Measurements from ENCODE around the gene IGFBP4.

GRCh38 chr17:40412880-40413279, 30.4 kb upstream of the IGFBP4 start:
- TF ChIP-seq, protein P1, sequence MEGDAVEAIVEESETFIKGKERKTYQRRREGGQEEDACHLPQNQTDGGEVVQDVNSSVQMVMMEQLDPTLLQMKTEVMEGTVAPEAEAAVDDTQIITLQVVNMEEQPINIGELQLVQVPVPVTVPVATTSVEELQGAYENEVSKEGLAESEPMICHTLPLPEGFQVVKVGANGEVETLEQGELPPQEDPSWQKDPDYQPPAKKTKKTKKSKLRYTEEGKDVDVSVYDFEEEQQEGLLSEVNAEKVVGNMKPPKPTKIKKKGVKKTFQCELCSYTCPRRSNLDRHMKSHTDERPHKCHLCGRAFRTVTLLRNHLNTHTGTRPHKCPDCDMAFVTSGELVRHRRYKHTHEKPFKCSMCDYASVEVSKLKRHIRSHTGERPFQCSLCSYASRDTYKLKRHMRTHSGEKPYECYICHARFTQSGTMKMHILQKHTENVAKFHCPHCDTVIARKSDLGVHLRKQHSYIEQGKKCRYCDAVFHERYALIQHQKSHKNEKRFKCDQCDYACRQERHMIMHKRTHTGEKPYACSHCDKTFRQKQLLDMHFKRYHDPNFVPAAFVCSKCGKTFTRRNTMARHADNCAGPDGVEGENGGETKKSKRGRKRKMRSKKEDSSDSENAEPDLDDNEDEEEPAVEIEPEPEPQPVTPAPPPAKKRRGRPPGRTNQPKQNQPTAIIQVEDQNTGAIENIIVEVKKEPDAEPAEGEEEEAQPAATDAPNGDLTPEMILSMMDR (IDR thresholded peaks at IDR 0.05), result no peak
- TF ChIP-seq POLR2AphosphoS5 (IDR thresholded peaks at IDR 0.05), result no peak
- TF ChIP-seq EP300 (IDR thresholded peaks at IDR 0.05), result no peak
- no peak for TF ChIP-seq POLR2A (IDR thresholded peaks at IDR 0.05)

Data from sigmoid colon (tissue), 4 donors.